Panc1 (cell line): ENCODE results near the gene C11orf98. TPM values are rescaled to one million over a fixed set of nuclear protein-coding genes. Genes with fewer than 3 reads are reported as not detected.

ENCODE experiments used
- ATAC-seq: fragments of 200-7000 bp; cut with Tn5 transposase; 2 replicates; pipeline ENCODE4 v1.9.1; 2020; ENCODE audit warnings: mild to moderate bottlenecking, moderate library complexity
- BruUV-seq: library from RNA; stranded (reverse); fragments of 400-500 nt; replicated peaks from 2 replicates; lab custom pipeline; 2021; lab: Mats Ljungman, UMichigan
- CTCF ChIA-PET: fragments of 300-600 bp; sonication (Branson Sonifier 250); formaldehyde crosslinking; loops from one replicate; lab custom pipeline; 2022; ENCODE audit warnings: antibody characterized with exemption; lab: Charles Lee
- POLR2A ChIA-PET: fragments of 300-600 bp; sonication (Branson Sonifier 250); formaldehyde crosslinking; loops from one replicate; lab custom pipeline; 2022; ENCODE audit warnings: antibody characterized with exemption; lab: Charles Lee
- DNase-seq: peaks from one replicate; pipeline ENCODE4 v3.0.0-alpha.2; 2010; ENCODE audit warnings: low read depth, low spot score
- H3K27ac ChIP-seq: 2 replicates; pipeline ENCODE4 v1.5.1; 2011; ENCODE audit warnings: mild to moderate bottlenecking, low read length, inconsistent platforms
- H3K27me3 ChIP-seq: fragments of 200-500 bp; sonication (Bioruptor generic); 2 replicates; pipeline ENCODE4 v1.6.0; 2014; ENCODE audit warnings: low read length, inconsistent platforms; ENCODE audit not compliant: control insufficient read depth, insufficient read depth
- H3K36me3 ChIP-seq: fragments of 200-500 bp; sonication (Bioruptor generic); 2 replicates; pipeline ENCODE4 v1.5.1; 2014; ENCODE audit warnings: inconsistent platforms, mild to moderate bottlenecking, low read length, moderate library complexity; ENCODE audit not compliant: control insufficient read depth, insufficient read depth
- H3K4me1 ChIP-seq: 2 replicates; pipeline ENCODE4 v1.5.1; 2011; ENCODE audit warnings: inconsistent platforms, mild to moderate bottlenecking, low read length, moderate library complexity; ENCODE audit not compliant: control insufficient read depth, insufficient read depth
- H3K4me3 ChIP-seq, 2 experiments: 2 replicates each; pipeline ENCODE4 v1.5.1; 2011 to 2012; ENCODE audit warnings: low read depth in 2 of 2, low read length in 2 of 2, mild to moderate bottlenecking in 2 of 2, inconsistent platforms in 1 of 2, moderate library complexity in 1 of 2
- H3K9me3 ChIP-seq: fragments of 200-500 bp; sonication (Bioruptor generic); 2 replicates; pipeline ENCODE4 v1.5.1; 2014; ENCODE audit warnings: low read depth, mild to moderate bottlenecking, inconsistent platforms, low read length, moderate library complexity; ENCODE audit not compliant: control insufficient read depth, insufficient read depth
- CTCF ChIP-seq: fragments of 450-650 bp; IDR thresholded peaks from 2 replicates; pipeline ENCODE4 v1.5.1; 2017; ENCODE audit warnings: mild to moderate bottlenecking
- POLR2AphosphoS5 ChIP-seq: IDR thresholded peaks from 2 replicates; pipeline ENCODE4 v1.6.1; 2012; ENCODE audit warnings: mild to moderate bottlenecking, low read depth, low read length, moderate library complexity
- REST ChIP-seq, 2 experiments: IDR thresholded peaks; 2 replicates each; pipeline ENCODE4 v1.6.1; 2011 to 2012; ENCODE audit warnings: low read depth in 2 of 2, control low read depth in 1 of 2, low read length in 1 of 2, mild to moderate bottlenecking in 1 of 2, moderate library complexity in 1 of 2; ENCODE audit not compliant: insufficient read depth in 1 of 2
- SIN3A ChIP-seq: IDR thresholded peaks from 2 replicates; pipeline ENCODE4 v1.6.1; 2012; ENCODE audit warnings: low read depth, mild to moderate bottlenecking, low read length, moderate library complexity, borderline replicate concordance; ENCODE audit not compliant: insufficient read depth
- TCF7L2 ChIP-seq: IDR thresholded peaks from 2 replicates; pipeline ENCODE4 v1.6.1; 2011; ENCODE audit warnings: mild to moderate bottlenecking, low read depth, low read length, inconsistent platforms
- in situ Hi-C: cut with HindIII; loops from 2 replicates; pipeline ENCODE4 v1.10.0; 2016; ENCODE audit warnings: low sequenced_read_pairs, low pct_unique_long_range_greater_than_20kb
- intact Hi-C: fragments of 100-400 bp; cut with micrococcal nuclease; formaldehyde crosslinking; loops from one replicate; pipeline ENCODE4 v1.10.0; 2022; ENCODE audit not compliant: unreplicated experiment
- total RNA-seq: library from RNA; stranded (reverse); gene quantifications from one replicate; pipeline ENCODE4 v1.2.1, GENCODE V29; 2021; ENCODE audit not compliant: unreplicated experiment

The C11orf98 gene
- total RNA-seq, 1 experiment from 2014 or later: 96.7 TPM

- peak; percentile 93 for ATAC-seq
- Histone ChIP-seq H3K9me3 (no peaks in the 10 kb centered on the region), H3K27ac (peak overlapping the region; percentile 42; the same call in 1 of the 2 replicates), H3K27me3 (no peaks in the 10 kb centered on the region), H3K4me1 (peaks cover 11% of the 10 kb centered on the region), H3K36me3 (no peaks in the 10 kb centered on the region; the same call in 1 of the 2 replicates), H3K4me3 (no peak overlapping the region)
- BruUV-seq: no TSS peak
- ChIA-PET POLR2A (interaction anchor here (0.6 to 0.8 kb wide), 2 partner anchors 10 to 95 kb away, joined by 4 to 6 read pairs; no protein-coding TSS in a partner anchor), CTCF (interaction anchor here (0.6 to 1.4 kb wide), 7 partner anchors 25 to 185 kb away, joined by 3 to 8 read pairs (median 4); partner anchors contain the start of gene ZBTB3)
- TF ChIP-seq REST (IDR thresholded peaks at IDR 0.05; ENCODE audit: insufficient read depth in 1 of 2, low read depth in 2 of 2, low read length in 1 of 2): no peak
- no peak for TF ChIP-seq TCF7L2
- peak; percentile 84; the same call in 1 of the 2 replicates for TF ChIP-seq CTCF
- no peak for TF ChIP-seq POLR2AphosphoS5
- TF ChIP-seq SIN3A: no peak
- DNase-seq: no peak
- intact Hi-C loops (no loop called here), in situ Hi-C loops (no loop called here)
Observed at GRCh38 chr11:62680825-62681240, 15.8 kb upstream of the C11orf98 start.

DNA sequence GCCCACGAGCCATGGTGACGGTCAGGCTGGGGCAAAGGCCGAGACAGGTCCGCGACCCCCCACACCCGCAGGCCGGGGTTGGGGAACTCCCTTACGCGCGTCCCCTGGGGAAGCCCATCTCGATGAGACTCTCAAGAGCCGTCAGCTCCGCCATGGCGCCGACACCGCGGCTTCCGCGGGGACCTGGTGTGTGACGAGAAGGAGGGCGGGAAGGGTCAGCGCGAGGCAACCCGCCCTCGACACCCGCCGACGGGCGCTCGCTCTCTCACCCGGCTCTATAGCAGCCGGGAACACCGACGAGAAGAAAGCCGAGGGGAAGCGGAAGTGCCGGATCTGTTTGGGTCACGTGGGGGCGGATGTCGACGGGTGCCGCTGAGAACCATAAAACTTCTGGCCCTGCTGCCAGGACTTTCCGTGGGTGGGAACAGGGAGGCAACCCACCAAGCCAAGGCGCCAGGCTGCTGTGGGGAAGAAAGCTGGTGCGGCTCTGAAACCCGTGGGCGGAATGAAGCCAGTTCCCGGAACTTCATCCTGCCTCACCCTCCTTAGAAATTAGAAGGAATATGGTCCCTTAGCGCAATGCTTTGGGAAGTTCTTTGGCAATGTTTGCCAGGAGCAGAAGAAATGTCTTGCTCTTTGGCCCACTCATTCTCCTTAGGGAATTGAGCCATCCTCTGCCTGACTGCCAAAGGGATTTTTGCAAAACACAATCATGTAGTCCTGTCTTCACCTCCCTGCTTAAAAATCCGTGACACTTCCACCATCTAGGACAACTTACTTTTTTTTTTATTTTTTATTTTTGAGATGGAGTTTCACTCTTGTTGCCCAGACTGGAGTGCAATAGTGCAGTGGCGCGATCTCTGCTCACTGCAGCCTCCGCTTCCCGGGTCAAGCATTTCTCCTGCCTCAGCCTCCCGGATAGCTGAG lies 14.0 kb upstream of the C11orf98 start, which contains the start of gene UBXN1:
Gene UBXN1 (minus strand): TSS at position 304 of the 927 bp plus-strand sequence. CDS start 150 bp downstream, at position 154.
- peak within 1 kb of the TSS; percentile 82 for H3K27ac ChIP-seq
- intact Hi-C loops (no loop called here), in situ Hi-C loops (no loop called here)
- H3K36me3 ChIP-seq: no peaks in the 10 kb centered on the region; the same call in 1 of the 2 replicates
- H3K27me3 ChIP-seq: no peaks in the 10 kb centered on the region
- TF ChIP-seq CTCF (no peak), SIN3A (peak; percentile 44; the same call in 1 of the 2 replicates), REST (IDR thresholded peaks at IDR 0.05; ENCODE audit: insufficient read depth in 1 of 2, low read depth in 2 of 2, low read length in 1 of 2) (peak in 1 of 2 experiments; percentile 33; a peak in 1 of 4 replicates), POLR2AphosphoS5 (peak; percentile 80), TCF7L2 (peak; percentile 67)
- ChIA-PET POLR2A (no interaction called here), CTCF (no interaction called here)
- TSS peak; percentile 84 for BruUV-seq
- H3K9me3 ChIP-seq: no peaks in the 10 kb centered on the region
- H3K4me1 ChIP-seq: peaks cover 11% of the 10 kb centered on the region
- ATAC-seq (peak; percentile 90), DNase-seq (no peak)
- H3K4me3 ChIP-seq: peak within 1 kb of the TSS; percentile 82 to 87
